Erythroblast (primary cell): ENCODE measurements around the gene PLEKHA4.
"Not testable (repeated sequence)": the region's sequence is repeated elsewhere in the genome, so short reads cannot be mapped to it uniquely, and the experiment has no call there.

Experiments
- GATA1 ChIP-seq: IDR thresholded peaks from 2 replicates; pipeline ENCODE4 v1.6.1; 2011; ENCODE audit warnings: low read depth, mild to moderate bottlenecking, control low read depth, low read length, moderate library complexity
- POLR2A ChIP-seq: IDR thresholded peaks from 2 replicates; pipeline ENCODE4 v1.6.1; 2011; ENCODE audit warnings: mild to moderate bottlenecking, low read length

DNA sequence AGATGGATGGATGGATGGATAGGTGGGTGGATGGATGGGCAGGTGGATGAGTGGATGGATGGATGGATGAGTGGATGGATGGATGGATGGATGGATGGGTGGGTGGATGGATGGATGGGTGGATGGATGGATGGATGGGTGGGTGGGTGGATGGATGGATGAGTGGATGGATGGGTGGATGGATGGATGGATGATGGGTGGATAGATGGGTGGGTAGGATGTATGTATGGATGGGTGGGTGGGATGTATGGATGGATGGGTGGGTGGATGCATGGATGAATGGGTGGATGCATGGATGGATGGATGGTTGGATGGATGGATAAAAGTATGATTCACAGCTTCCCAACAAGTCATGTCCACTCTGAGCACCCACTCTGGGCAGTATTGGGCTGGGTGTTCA, 35.4 kb upstream of the PLEKHA4 start:
- not testable (repeated sequence) for TF ChIP-seq POLR2A, GATA1
